ENCODE results near the gene COBLL1.

Gene COBLL1

DNA sequence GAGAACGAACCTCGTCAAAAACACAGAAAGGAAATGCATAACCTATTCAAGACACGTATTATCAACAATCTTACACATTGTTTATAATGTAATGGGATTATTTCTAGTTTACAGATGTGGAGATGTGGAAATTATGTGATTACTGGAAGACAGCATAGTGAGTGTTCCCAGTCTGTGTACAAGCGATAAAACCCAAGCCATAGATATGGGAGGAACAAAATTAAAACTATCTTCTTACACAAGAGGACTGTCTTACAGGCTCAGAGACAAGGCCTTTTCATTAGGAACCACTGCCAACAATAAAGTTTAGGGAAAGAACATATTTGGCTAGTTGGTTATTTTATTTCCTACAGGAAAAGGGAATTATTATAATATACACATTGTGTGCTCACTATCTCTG lies 20.3 kb downstream of the COBLL1 start:
- FAIRE-seq, result no peak

DNA sequence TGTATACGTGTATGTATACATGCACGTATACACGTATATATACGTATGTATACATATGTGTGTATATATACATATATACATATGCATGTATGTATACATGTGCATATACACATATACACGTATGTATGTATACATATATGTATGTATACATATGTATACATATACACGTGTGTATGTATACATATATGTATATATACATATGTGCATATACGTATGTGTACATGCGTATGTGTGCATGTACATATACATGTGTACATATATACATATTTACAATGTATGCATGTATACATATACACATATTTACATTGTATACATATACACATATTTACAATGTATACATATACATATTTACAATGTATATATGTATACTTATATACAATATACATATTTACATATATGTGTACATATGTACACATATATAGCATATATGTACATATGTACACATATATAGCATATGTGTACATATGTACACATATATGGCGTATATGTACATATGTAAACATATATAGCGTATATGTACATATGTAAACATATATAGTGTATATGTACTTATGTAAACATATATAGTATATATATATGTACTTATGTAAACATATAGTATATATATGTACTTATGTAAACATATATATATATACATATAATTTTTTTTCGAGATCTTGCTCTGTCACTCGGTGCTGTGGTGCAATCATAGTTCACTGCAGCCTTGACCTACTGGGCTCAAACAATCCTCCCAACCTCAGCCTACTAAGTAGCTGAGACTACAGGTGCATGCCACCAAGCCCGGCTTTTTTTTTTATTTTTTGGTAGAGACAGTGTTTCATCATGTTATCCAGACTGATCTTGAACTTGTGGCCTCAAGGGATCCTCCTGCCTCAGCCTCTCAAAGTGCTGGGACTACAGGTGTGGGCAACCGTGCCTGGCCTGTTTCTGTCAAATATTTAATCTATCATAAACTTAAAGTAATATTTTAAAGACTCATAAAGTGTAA lies 23.2 kb downstream of the COBLL1 start:
- FAIRE-seq (no peak), DNase-seq (ENCODE audit: insufficient read length, low spot score) (no peak)

More for the DNA sequence above, 20.3 kb downstream of the COBLL1 start:
- DNase-seq (ENCODE audit: insufficient read length, low spot score), result no peak

DNA sequence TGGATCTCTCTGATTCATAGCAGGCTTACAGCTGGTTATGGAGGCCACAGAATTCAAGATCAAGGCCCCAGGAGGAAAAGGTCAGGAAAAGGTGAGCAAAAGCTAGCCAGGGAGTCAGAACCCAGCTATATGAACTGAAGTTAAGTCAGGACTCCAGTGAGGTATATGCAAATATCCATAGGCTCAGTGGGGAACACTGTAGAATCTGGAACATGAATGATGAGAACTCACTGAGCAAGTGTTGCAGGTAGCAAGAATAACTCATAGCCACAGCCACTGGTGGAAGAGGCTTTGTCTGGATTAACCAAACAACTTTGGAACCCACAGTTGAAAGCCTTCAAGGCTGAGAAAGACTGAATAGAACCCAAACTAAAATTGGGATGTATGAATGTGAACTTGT lies 24.7 kb downstream of the COBLL1 start:
- FAIRE-seq (no peak), DNase-seq (ENCODE audit: insufficient read length, low spot score) (no peak)

DNA sequence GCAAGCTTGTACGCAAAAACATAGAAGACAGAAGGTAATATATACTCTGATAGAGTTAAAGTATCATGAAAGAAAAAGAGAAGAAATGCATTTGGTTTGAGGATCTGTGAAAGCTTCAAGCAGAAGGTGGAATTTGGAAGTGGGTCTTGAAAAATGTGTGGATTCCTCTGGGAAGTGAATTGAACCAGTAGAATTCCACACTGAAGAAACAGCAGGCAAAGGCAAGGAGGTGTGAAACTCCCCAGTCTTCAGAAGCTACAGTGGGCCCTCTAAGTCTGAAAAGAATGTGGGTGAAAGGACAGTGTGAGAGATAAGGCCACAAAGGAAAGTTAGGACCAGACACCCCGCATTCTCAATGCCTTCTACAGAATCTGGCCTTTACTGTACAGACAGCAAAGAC lies 25.6 kb downstream of the COBLL1 start:
- DNase-seq (ENCODE audit: insufficient read length, low spot score), result no peak
- no peak for FAIRE-seq

DNA sequence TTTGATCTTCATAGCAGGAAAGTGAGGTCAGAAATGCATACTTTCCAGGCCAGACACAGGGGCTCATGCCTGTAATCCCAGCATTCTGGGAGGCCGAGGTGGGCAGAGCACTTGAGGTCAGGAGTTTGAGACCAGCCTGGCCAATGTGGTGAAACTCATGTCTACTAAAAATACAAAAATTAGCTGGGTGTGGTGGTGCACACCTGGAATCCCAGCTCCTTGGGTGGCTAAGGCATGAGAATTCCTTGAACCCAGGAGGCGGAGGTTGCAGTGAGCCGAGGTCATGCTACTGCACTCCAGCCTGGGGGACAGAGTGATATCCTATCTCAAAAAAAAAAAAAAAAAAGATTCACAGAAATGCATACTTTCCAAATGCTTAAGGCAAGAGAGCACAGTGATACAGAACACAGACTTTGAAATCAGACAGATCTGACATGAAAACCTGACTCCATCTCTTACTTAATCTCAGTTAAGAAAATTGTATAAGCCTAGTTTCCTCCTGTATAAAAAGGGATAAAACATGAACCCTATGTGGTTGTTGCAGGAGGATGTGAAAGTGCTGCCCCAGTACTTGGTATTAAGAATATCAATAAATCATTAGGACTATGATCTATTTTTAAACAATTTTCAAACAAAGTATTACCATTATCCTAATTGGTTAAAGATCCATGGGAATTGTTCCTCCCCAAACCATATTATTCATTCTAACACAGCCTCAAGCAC lies 26.4 kb downstream of the COBLL1 start:
- no peak for FAIRE-seq
- no peak for DNase-seq (ENCODE audit: insufficient read length, low spot score)

DNA sequence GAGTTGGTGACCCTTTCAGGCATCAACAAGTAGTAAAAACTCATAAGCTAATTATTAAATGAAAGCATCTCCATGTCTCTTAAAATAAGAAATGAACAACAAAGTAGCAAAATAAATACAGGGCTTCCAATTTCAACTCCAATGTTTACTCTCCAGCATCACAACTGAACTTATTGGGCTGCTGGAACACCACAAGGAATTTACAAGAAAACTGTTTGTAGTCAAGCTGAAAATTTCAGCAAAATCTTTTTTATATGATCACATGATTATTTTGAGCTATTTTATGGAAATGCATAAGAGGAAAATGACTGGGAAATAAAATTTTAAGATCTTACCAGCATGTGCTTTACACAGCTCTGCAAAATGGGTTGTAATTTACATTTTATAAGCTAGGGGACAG lies 28.1 kb downstream of the COBLL1 start:
- DNase-seq (ENCODE audit: insufficient read length, low spot score), result no peak
- FAIRE-seq, result no peak

DNA sequence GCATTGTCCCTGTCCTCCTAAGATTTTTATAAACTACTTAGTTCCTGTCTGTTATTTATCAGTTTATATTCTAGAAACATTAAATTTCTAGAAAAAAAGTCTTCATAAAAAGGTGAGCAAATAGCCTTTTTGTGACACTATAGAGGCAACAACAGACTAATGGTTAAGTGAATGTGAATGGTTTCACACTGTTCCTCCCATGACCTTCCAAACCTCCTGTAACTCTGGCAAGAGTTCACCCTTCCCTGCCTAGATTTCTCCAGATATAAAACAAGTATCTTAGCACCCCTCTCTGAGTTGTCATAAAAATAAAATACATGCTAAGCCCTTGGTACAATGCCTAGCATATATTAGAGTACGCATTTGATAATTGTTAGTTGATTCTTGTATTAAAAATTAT lies 29.2 kb downstream of the COBLL1 start:
- FAIRE-seq, result no peak
- DNase-seq (ENCODE audit: insufficient read length, low spot score), result no peak

DNA sequence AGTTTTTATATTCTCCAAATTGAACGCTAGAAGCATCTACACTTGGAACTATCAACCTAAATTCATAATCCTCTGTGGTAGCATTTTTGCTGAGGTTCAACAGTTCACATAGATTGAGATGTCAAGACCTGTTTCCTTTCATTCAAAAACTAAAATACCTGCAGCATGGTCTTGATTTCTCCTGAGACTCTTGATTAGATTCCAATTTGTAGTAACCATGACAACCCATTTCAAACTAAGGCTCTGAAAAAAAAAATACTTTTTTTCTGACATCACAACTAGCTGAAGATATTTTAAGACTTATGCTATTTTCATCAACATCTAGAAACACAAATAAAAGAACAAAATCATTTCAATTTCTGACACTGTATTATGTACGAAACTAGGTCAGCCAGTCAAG lies 29.8 kb downstream of the COBLL1 start:
- no peak for DNase-seq (ENCODE audit: insufficient read length, low spot score)
- FAIRE-seq, result no peak

DNA sequence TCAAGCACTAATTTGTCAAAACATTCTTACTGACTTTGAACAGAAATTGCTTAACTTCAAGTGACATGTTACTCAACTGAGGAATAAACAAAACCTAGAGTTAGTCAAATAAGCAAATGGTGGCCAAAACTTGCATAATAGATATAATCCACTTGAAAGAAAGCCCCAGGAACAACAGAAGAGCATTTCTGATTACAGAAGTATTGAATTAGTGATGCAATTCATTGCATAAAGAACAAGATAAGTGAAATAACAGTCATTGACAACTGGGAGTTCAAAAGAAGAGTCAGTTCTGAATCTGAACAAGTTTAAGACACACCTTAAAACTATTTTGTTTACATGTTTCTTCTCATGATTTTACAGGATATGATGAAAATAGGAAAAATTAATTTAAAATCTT lies 30.8 kb downstream of the COBLL1 start:
- no peak for DNase-seq (ENCODE audit: insufficient read length, low spot score)
- no peak for FAIRE-seq

DNA sequence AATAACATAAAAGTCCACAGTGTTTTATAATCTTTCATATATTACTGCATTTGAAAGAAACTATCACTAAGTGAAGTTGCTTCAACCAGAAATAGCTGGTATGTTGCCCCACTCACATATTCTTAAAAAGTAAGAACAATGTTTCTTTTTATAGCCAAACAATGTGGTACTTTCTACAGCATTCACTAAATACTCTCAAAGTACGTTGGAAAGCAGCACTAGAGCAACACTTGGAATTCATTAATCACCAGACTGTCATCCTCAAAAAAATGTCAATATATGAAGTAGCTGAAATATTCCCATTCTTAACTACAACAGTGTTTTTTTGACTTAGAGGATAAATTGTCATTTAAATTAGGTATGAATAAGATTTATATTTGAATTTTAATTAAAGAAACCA lies 32.8 kb downstream of the COBLL1 start:
- DNase-seq (ENCODE audit: insufficient read length, low spot score) (no peak), FAIRE-seq (no peak)

DNA sequence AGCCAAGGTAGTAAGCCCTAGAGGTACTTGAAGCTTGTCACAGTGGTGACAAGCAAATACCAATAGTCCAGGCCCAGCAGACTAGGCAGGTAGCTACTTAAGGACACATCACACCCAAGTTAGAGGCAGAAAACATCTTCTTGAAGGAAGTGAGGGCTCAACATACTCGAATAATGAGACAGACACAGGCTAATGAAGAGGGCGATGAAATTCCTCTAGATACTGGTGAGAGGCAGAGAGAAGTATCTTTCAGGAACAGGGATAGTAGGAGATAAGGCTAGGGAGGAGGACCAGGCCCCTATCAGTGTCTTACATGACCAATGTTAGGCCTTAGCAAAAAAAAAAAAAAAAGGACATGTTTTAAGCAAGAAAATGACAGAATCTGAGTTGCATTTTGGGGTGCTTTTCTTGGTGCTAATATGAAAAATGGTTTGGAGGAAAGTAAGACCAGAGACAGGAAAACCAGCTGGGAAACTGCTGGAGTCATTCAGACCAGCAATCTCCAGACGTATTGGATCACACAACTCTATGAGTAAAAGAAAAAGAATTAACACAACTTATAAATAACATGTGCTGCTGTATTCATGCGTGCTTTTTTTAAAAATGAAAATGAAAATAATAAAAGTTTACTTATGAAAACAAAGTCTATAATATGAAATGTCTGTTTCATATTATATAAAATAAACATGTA lies 37.7 kb downstream of the COBLL1 start:
- DNase-seq (ENCODE audit: insufficient read length, low spot score) (no peak), FAIRE-seq (no peak)

DNA sequence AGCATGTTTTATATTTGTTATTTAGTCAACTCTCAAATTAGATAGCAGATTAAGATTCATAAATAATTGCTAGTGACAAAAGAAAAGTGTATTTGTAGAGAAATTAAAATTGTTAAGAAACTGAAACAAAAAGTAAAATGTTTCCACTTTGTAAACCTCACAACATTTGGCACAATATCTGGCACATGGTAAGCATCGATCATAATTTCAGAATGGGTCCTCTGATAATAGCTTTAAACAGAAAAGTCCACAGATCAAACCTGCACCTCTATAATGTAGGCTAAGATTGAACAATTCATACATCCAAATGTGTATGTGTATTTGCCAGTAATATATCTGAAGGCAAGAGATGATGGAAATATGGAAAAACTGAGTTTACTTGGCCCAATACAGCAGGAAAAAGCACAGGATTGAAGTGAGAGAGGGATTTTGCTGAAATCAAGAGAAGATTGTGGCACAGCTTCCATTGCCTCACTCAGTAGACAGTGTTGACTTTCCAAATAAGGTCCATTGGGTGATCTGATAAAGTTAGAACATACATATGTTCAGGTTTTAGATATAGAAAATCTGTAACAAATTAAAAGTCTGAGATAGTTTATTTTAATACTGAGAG lies 39.4 kb downstream of the COBLL1 start:
- FAIRE-seq (no peak), DNase-seq (ENCODE audit: insufficient read length, low spot score) (no peak)

DNA sequence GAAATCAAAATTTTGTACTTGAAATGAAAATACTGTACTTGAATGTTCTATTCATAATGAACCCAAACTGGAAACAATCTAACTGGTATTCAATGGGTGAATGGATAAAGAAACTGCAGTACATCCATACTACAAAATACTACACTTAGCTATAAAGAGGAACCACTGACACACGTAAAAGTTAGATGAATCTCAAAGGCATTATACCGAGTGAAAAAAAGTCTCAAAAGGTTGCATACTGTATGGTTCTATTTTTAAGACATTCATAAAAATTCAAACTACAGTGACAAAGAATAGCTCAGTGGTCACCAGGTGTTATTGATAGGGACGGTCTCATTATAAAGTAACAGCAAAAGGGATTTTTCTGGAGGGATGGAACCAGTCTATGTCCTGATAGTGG lies 41.1 kb downstream of the COBLL1 start:
- DNase-seq (ENCODE audit: insufficient read length, low spot score) (no peak), FAIRE-seq (no peak)

DNA sequence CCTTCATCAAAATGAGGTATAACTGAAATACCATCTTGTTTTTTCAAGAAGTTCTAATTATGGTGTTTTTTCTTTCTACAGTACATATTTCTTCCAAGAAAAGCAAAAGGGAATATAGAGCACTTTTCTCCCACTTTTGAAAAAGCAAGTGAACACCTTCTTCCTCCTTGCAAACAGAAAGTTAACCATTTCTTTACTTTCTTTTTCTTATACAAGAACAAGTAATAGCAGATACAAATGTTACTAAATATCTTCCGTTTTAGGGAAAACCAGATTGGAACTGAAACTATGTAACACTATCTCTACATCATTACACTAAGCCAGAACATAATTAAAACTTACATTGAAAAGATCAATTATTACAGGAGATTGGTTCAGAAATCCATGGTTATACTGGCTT lies 44.0 kb downstream of the COBLL1 start:
- FAIRE-seq (no peak), DNase-seq (ENCODE audit: insufficient read length, low spot score) (no peak)

DNA sequence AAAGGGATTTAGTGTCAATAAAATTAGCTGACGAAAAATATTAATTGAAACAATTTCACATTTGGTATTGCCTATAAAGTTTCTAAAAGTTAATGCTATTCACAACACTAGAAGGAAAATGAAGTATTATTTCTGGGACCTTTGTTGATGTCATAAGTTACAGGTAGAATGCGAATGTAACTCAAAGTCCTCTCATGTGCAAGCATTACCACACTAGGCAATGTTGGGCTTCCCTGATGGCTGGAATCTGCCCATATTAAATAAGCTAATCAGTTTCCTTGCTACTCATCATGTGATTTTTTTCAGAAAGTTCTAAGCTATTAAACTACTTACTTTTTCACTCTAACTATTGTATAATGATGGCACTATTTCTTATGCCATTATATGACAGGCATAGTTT lies 44.6 kb downstream of the COBLL1 start:
- no peak for DNase-seq (ENCODE audit: insufficient read length, low spot score)
- FAIRE-seq, result no peak

DNA sequence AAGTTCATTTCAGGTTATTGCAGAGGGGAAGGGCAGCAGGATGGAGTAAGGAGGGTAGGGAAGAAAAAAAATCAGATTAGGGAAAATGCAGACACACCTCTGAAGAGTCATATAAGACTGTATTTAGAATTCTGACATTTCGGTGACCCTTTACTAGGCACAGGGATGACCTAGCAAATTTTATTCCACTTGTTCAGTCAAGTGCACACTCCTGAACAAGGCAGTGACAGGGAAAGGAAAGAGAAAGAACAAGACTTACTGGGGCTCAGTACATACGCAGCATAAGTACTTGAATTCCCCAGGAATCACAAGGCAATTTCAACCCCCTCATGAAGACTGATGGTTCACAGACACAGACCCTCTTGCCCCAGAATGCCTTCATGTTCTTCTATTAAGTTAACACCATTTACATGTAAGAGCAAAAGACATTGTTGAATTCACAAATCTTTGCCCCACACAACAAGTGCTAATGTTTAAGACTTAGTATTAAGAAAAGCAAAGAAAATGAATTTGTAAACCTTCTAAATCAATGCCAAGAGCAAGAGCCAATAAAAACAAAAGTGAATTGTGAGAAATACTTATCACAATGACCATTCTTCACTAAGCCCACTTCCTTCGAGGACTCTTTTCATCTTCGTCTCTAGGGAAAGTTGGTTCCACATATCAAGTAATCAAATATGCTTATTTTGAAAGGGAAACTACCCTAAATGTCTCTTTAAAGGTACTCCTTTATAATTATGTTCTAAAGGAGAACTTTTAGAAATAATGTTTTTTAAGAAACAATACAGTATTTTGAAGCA lies 47.0 kb downstream of the COBLL1 start:
- DNase-seq (ENCODE audit: insufficient read length, low spot score) (no peak), FAIRE-seq (peak; percentile 31)

DNA sequence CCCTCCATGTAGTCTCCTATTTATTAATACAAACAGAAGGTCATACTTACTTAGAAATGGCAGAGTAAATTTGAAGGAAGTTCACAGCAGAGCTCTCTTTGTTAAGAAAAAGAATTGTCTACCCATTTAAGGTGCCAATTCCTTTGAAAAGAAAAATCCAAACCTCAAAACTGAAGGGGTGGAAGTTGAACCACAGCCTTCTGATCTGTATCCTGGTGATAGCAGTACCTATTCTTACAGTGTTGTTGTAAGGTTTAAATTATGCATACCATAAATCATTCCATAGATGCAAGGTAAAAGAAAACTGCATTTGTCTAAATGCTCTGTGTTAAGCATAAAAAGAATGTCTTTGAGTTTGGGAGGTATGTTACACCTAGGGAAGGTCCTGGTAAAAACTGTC lies 47.6 kb downstream of the COBLL1 start:
- FAIRE-seq (no peak), DNase-seq (ENCODE audit: insufficient read length, low spot score) (no peak)

DNA sequence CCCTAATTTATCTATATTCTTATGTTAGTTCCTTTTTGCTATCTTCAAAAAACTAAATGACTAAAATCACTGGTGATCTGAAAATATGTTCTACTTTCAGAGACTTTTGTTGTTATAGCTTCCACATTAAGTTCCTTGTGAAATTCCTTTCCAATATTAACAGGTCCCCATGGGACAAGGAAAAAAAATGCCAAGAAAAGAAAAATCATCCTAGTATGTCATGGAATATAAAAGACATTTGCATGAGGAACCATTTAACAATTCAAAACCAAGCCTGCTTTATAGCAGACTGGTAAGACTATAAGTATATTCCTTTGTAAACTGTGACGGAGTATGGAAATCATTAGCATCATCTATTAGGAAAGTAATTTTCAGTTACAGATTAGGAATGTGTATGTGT lies 48.1 kb downstream of the COBLL1 start:
- DNase-seq (ENCODE audit: insufficient read length, low spot score), result no peak
- FAIRE-seq, result no peak

DNA sequence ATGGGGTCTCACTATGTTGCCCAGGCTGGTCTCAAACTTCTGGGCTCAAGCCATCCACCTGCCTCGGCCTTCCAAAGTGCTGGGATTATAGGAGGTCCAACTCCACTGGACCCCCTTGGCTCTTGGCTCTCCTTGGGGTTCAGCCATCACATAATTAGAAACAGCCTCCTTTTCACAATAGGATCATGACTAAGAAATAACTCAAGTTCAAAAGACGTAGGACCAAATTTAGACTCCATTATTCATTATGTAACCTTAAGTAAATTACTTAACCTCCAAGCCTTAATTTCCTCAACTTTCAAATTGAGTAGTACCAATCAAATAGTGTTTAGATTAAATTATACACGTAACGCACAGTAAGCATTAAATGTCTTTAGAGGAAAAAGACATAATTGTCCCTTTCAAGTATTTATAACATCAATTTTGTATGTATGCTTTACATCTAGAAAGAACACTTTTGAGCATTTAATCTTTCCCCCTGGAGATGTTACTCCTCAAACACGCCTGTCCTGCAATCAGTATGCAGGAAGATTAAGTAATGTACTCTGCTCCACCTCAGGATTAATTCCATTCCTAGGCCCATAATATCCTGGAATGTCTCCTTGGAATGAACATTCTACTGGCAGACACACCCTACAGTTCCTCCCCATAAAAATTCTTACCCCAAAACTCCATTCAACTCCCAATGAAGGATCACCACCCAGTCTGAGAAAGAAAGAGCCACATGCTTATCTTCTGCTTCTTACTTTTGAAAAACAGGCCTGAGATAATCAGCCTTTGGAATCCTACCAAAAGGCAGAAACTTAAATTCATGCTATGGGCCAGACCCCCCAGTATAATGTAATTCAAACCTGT lies 49.1 kb downstream of the COBLL1 start:
- FAIRE-seq (no peak), DNase-seq (ENCODE audit: insufficient read length, low spot score) (no peak)
